Activated CD4-positive, alpha-beta T cell treated with anti-CD3 and anti-CD28 coated beads, Interleukin-10, Interleukin-2, amounts not matched to agents 100 ng/mL and 50 ng/mL, durations not matched to agents 16 hours and 8 hours (primary cell): ENCODE results near the gene ERN1.

Experiments used
- DNase-seq: peaks from one replicate; pipeline ENCODE4 v3.0.0-alpha.2; 2020

Gene ERN1

GRCh38 chr17:64056269-64057005, 73.5 kb downstream of the ERN1 start:
- no peak for DNase-seq

DNA sequence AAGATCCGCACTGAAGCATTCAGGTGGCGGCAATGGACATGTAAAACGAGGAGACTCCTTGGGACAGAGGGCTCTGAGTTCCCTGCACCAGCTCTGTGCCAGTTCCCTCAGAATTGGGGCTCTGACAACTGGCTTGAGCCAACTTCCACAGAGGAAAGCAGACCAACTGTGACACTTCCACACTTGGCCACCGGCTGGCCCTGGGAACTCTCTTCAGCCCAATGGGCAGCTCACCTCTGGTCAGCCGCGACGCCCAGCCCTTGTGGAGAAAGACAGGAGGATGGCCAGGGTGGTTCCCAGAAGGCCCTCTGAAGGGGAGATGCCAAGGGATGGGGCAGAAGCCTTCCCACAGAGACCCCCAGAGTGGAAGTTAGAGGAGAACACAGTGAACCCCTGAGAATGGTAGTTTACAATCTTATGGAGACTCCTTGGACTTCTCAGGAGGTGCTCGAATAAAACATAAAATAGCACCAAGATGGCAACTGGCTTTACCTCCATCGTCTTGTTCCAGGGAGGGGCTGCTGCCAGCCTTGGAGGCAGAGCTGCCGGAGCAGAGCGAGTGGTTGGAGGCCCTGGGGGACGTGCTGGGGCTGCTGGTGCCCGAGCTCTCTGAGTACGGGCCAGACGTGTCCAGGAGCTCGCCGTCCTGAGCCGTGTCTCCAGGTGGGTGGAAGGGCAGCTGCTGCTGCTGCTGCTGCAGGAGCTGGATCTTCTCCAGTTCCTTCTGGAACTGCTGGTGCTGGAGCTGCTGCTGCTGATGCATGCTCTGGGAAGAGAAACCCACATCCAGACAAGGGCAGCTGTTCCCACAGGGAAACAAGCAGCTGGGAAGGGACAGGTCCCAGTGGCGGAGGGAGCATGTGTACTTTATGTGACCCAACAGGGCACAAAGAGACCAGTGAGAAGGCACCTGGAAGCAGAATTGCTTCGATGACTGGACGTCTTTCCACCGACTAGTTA, 74.5 kb downstream of the ERN1 start:
- no peak for DNase-seq

GRCh38 chr17:64054304-64054703, 75.6 kb downstream of the ERN1 start:
- no peak for DNase-seq

GRCh38 chr17:64053101-64053500, 76.8 kb downstream of the ERN1 start:
- no peak for DNase-seq

- peak; percentile 68 for DNase-seq
These were observed 78.8 kb downstream of the ERN1 start for GRCh38 chr17:64051153-64051552.

DNA sequence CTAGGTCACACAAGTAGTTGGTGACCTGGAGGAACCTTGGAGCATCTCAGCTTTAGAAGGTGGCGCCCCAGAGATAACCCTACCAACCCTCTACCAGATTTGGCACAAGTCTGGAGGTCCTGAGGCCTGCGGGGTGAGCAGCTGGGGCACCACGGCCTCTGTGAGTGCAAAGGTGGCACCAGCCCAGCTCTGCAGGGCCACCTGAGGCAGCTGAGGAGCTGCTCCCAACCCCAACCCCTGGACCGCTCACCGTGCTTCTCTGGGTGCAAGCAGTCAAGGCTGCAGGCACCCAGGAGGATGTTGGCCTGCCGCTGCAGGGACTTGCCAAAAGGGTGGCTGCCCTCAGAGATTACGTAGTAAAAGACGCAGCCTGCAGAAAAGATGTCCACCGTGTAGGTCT, 81.1 kb downstream of the ERN1 start:
- no peak for DNase-seq

DNA sequence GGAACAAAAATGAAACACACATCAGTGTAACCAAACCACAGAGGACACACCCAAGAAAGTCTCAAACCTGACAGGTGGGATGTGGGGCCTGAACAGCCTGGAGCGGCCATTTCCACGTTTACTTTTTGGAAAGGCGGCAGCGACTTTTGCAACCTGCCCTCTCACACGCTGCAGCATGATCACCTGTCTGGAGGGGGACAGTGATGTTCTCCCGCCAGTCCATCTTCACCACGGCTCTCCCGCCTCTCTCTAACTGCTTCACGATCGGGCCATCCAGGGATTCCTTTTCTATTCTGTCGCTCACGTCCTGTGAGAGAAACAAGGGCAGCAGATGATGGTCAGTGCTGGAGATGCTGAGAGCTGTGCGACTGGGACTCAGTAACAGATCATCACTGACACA, 84.8 kb downstream of the ERN1 start:
- DNase-seq: no peak

DNA sequence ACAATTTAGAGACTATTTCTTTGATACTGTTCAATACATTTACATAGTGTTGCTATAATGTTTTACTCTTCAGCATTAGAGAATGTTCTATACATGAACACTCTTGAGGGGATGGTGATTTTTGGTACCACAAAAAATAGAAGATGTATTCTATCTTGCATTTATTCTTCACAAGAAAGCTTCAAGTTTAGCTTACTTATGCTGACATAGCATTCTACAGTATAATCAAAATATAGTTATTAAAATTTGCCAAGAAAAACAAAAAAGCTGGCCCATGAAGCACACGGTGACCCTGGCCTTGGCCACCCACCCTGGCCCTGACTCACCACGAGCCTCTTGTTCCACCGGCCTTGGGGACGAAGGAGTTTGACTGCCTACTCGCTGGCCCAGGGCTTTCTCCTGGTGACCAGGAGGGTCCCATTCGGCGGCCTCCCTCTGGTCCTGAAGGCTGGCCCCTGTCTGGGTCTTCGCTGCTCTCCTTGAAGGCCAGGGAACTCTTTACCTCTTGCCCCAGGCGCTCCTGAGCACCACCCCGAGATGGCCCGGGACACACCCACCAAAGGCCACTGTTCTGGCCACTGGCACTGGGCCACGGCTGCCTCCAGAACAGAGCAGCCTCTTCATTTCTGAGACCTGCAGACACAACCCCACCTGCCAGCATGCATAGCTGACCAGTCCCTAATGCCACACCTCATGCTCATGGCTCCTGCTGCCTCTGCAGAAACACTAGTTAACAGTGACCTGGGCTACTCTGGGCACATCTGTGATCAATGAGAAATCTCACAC, 87.1 kb downstream of the ERN1 start:
- no peak for DNase-seq

DNA sequence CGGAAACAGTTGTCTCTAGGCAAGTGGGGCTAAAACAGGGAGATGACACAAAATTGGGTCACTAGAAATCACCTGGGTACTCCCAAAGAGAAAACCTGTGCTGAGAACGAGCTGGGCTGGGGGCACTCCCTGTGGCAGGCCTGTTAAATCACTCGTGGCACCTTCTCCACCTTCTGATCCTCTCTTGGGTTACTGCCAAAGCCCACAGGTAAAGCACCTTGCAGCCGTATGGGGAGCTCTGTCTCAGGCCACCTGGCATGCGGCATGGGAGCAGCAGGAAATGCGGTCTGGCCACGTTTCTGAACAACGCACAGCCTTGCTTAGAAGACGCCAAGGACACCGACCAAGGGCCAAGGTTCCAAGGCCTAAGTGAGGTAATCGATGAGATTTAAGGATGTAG, 88.0 kb downstream of the ERN1 start:
- DNase-seq: no peak

GRCh38 chr17:64040206-64040605, 89.7 kb downstream of the ERN1 start:
- DNase-seq: no peak

DNA sequence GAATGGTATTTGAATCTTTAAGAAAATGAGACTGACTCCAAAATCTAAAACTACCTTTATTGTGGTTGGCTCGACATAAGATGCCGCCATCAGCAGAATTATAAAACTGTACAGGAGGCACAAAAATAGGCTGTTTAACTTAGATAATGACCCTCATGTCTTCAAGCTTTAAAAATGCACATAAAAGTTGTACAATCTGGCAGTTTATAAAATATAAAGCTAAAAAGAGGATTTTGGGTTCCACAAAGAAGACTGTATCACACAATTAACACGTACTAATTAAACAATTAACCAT, 90.9 kb downstream of the ERN1 start:
- DNase-seq: no peak

DNA sequence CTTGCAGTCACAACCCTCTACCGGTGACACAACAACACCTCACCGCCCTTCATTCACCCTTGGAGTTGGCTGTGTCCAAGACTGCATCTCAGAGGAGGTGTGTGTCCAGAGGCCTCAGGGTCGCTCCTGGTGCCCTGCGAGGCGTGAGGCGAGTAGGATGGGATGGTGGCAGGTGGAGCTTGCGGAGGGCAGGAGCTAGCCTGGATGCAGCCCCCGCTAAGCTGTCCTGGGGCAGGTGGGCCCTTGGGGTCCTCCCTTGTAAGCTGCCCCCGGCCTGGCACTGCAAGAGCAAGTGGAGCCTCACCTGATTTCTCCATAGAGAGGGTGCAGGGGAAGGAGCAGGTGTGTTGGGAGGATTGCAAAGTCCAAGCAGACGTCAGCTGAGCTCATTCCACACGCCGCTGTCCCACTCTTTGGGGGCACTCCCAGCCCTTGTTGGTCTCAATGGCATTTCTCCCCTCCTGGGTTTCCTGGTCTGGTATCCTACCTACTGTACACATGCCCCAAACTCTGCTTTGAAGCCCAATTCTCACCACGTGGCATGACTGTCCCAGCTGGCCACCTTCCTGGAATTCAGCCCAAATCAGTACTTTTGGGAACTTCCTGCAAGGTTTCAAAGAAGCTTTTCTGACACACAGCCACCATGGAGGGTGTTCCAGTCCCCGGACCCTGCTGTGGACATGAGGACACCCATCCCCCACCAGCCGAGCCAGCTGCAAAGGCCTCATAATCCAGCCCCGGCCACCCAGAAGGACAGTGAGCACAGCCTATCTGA, 91.4 kb downstream of the ERN1 start:
- DNase-seq: no peak

DNA sequence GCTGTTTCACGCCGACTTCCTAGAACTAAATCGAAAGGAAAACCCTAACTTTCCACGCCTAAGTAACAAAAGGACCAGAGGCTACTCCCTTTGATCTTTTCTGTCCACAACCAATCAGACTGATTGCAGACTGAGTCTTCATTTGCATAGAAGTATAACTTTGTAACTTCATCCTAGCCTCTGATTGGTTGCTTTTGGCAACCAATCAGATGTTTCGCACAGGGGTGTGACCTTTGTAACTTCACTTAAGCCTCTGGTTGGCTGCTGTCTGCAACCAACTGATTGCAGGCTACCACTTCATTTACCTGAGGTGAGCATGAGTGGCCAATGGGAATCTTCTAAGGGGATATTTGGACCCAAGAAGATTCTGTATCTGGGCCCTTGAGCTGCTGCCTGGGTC, 92.1 kb downstream of the ERN1 start:
- no peak for DNase-seq

GRCh38 chr17:64037180-64037579, 92.8 kb downstream of the ERN1 start:
- DNase-seq: no peak

- DNase-seq: no peak
These were observed 93.6 kb downstream of the ERN1 start for GRCh38 chr17:64036198-64036922.

GRCh38 chr17:64032081-64032480, 97.9 kb downstream of the ERN1 start:
- no peak for DNase-seq

DNA sequence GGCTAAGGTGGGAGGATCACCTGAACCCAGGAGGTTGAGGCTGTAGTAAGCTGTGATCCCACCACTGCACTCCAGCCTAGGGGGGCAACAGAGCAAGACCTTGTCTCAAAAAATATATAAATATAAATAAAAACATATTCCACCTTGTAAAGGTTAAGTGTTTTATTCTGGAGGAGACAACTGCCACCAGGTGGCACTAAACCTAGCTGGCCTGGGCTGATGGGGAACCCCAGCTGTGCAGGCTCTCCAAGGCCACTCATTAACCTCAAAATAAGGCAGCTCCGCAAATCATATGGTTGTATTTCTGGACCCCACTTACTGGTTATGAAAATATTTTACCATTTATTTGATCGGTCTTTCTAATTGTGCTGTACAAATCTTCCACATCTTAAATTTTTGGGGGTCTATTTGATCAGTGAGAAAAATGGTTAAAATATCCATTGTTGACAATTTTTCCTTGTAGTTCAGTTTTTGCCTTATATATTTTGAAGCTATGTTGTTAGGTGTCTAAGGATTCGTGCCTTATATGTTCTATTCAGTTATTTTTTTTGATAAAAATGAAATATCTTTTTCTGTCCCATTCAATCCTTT, 101.0 kb downstream of the ERN1 start:
- peak; percentile 82 for DNase-seq

GRCh38 chr17:64025732-64026294, 104.1 kb downstream of the ERN1 start:
- peak; percentile 94 for DNase-seq

GRCh38 chr17:64024781-64025731, 104.9 kb downstream of the ERN1 start:
- peak; percentile 86 for DNase-seq

DNA sequence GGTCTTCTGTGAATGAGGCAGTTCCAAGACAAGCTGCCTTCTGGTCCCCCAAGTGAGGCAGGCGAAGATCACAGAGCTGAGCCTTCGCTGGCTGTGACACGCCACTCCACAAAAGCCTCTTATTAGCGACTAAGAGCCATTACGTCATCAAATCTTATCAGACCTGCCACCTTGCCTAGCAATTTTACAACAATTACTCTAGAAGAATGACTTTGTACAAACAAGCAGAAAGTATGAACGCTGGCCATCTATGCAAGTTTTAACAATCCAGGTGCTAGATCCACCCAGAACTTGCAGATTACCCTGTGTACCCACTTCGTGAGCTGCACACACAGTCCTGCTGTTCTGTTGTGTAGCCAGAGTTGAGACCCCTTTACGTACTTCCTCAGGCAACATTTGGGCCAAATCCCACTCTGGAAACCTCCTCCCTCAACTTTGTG, 105.7 kb downstream of the ERN1 start:
- no peak for DNase-seq
